Endothelial cell of umbilical vein (primary cell): ENCODE measurements around the gene ATXN10. TPM values are rescaled to one million over a fixed set of nuclear protein-coding genes. Genes with fewer than 3 reads are reported as not detected.

Source experiments
- BruUV-seq: library from RNA; stranded (reverse); fragments of 400-500 nt; replicated peaks from 2 replicates; lab custom pipeline; 2021; lab: Mats Ljungman, UMichigan
- CTCF ChIA-PET: fragments of 300-600, 350-600 bp; sonication (Branson Sonifier 250); formaldehyde crosslinking; loops from one replicate; lab custom pipeline; 2021; ENCODE audit warnings: antibody characterized with exemption, inconsistent platforms; lab: Charles Lee
- POLR2A ChIA-PET: fragments of 300-600, 350-600 bp; sonication (Branson Sonifier 250); formaldehyde crosslinking; loops from one replicate; lab custom pipeline; 2021; ENCODE audit warnings: antibody characterized with exemption, inconsistent platforms; lab: Charles Lee
- DNase-seq: peaks from one replicate; pipeline ENCODE4 v3.0.0-alpha.2; 2011; ENCODE audit warnings: low read depth, low spot score
- FAIRE-seq: peaks from 2 replicates; lab custom pipeline; 2011; peaks lifted over from hg19 to GRCh38; lab: Jason Lieb, UNC
- H2AFZ ChIP-seq: 2 replicates; pipeline ENCODE4 v1.6.0; 2012; ENCODE audit warnings: low read depth, low read length, control low read depth, inconsistent platforms
- H3K27ac ChIP-seq: 2 replicates; pipeline ENCODE4 v1.5.1; 2011; ENCODE audit warnings: low read depth, mild to moderate bottlenecking, control low read depth, low read length, moderate library complexity; ENCODE audit not compliant: insufficient read depth
- H3K27me3 ChIP-seq, 2 experiments: 2 replicates each; pipeline versions ENCODE4 v1.6.0 to v1.6.1; 2011; ENCODE audit warnings: low read length in 2 of 2, mixed read lengths in 1 of 2; ENCODE audit not compliant: control insufficient read depth in 2 of 2, insufficient read depth in 2 of 2
- H3K36me3 ChIP-seq, 2 experiments: 2 replicates in 1 of 2; 3 replicates in 1 of 2; pipeline ENCODE4 v1.5.1; 2011; ENCODE audit warnings: low read length in 2 of 2, mild to moderate bottlenecking in 1 of 2, moderate library complexity in 1 of 2; ENCODE audit not compliant: control insufficient read depth in 2 of 2, insufficient read depth in 2 of 2; ENCODE audit errors: extremely low read depth in 1 of 2
- H3K4me1 ChIP-seq: 3 replicates; pipeline ENCODE4 v1.5.1; 2011; ENCODE audit warnings: mild to moderate bottlenecking, low read length; ENCODE audit not compliant: control insufficient read depth, insufficient read depth; ENCODE audit errors: extremely low read depth
- H3K4me2 ChIP-seq: 2 replicates; pipeline ENCODE4 v1.6.1; 2011; ENCODE audit warnings: low read length, control low read depth, mixed read lengths; ENCODE audit not compliant: insufficient read depth
- H3K4me3 ChIP-seq, 3 experiments: fragments of 200-600 bp in 1 of 3; sonication (generic), shearing (Covaris generic) in 1 of 3; replicated peaks in 1 of 3; 2 replicates each; pipeline ENCODE4 v1.5.1; 2011 to 2016; ENCODE audit warnings: control low read depth in 3 of 3, low read length in 3 of 3, mild to moderate bottlenecking in 2 of 3, inconsistent platforms in 1 of 3, low read depth in 1 of 3, moderate library complexity in 1 of 3; ENCODE audit not compliant: insufficient read depth in 1 of 3
- H3K79me2 ChIP-seq: 2 replicates; pipeline ENCODE4 v1.6.0; 2012; ENCODE audit warnings: low read length, inconsistent platforms; ENCODE audit not compliant: control insufficient read depth, insufficient read depth
- H3K9ac ChIP-seq: replicated peaks from 2 replicates; pipeline ENCODE3; 2011; ENCODE audit warnings: low read length, control low read depth; ENCODE audit not compliant: insufficient read depth; ENCODE audit errors: extremely low read depth
- H3K9me1 ChIP-seq: replicated peaks from 3 replicates; pipeline ENCODE4 v1.6.0; 2011; ENCODE audit warnings: mild to moderate bottlenecking, low read length; ENCODE audit not compliant: control insufficient read depth, insufficient read depth; ENCODE audit errors: extremely low read depth
- H3K9me3 ChIP-seq: replicated peaks from 2 replicates; pipeline ENCODE4 v1.5.1; 2012; ENCODE audit warnings: low read length, inconsistent platforms; ENCODE audit not compliant: control insufficient read depth, insufficient read depth
- H4K20me1 ChIP-seq: replicated peaks from 2 replicates; pipeline ENCODE3; 2011; ENCODE audit warnings: mild to moderate bottlenecking, low read length; ENCODE audit not compliant: control insufficient read depth, insufficient read depth; ENCODE audit errors: extremely low read depth
- EZH2 ChIP-seq: IDR thresholded peaks from 2 replicates; pipeline ENCODE4 v1.6.1; 2012; ENCODE audit warnings: borderline replicate concordance, low read depth, mild to moderate bottlenecking, moderate library complexity, low read length, inconsistent platforms; ENCODE audit not compliant: severe bottlenecking
- FOS ChIP-seq: IDR thresholded peaks from 2 replicates; pipeline ENCODE4 v1.6.1; 2011; ENCODE audit warnings: mild to moderate bottlenecking, low read length, moderate library complexity, borderline replicate concordance; ENCODE audit not compliant: insufficient read depth
- GATA2 ChIP-seq: IDR thresholded peaks from 2 replicates; pipeline ENCODE4 v1.7.0; 2011; ENCODE audit warnings: low read depth, mild to moderate bottlenecking, moderate library complexity, mixed read lengths, low read length; ENCODE audit not compliant: insufficient read length, insufficient read depth
- JUN ChIP-seq: IDR thresholded peaks from 2 replicates; pipeline ENCODE4 v1.6.1; 2011; ENCODE audit warnings: borderline replicate concordance, low read depth; ENCODE audit not compliant: insufficient read length, insufficient read depth
- MYC ChIP-seq: IDR thresholded peaks from one replicate; pipeline ENCODE4 v1.6.1; 2011; ENCODE audit warnings: mild to moderate bottlenecking, low read depth, low read length
- POLR2A ChIP-seq: IDR thresholded peaks from 2 replicates; pipeline ENCODE4 v1.6.1; 2012; ENCODE audit warnings: low read depth, mild to moderate bottlenecking, control low read depth, low read length
- POLR2AphosphoS5 ChIP-seq: IDR thresholded peaks from 2 replicates; pipeline ENCODE4 v1.6.1; 2012; ENCODE audit warnings: low read depth, mild to moderate bottlenecking, control low read depth, low read length, moderate library complexity; ENCODE audit not compliant: insufficient read depth
- dilution Hi-C: fragments of 300-500 bp; cut with MboI; formaldehyde crosslinking; loops from one replicate; pipeline ENCODE4 v1.15.0; 2019; ENCODE audit warnings: low sequenced_read_pairs; ENCODE audit not compliant: extremely low pct_ligation_motif_present
- intact Hi-C: fragments of 100-400 bp; cut with micrococcal nuclease; formaldehyde crosslinking; loops from one replicate; pipeline ENCODE4 v1.10.0; 2022
- polyA plus RNA-seq, 4 experiments: library from polyadenylated mRNA; depleted of rRNA in 3 of 4; stranded (reverse) in 3 of 4; unstranded in 1 of 4; fragments of >200 nt; gene quantifications; 2 replicates each; pipeline versions ENCODE4 v1.2.1 to v1.2.3, GENCODE V29; 2011 to 2012; ENCODE audit warnings: missing spikeins in 1 of 4
- total RNA-seq: library from RNA; stranded (reverse); gene quantifications from 2 replicates; pipeline ENCODE4 v1.2.3, GENCODE V29; 2021
- TF ChIP-seq, protein P1 (sequence below): IDR thresholded peaks from 2 replicates; pipeline ENCODE4 v1.6.1; 2011; ENCODE audit not compliant: insufficient read depth, insufficient read length
- TF ChIP-seq, protein P2 (sequence below), 2 donors: IDR thresholded peaks; 1 replicate in 1 of 2; 2 replicates in 1 of 2; pipeline ENCODE4 v1.5.1; 2011; ENCODE audit warnings: low read length in 2 of 2, mild to moderate bottlenecking in 2 of 2, moderate library complexity in 2 of 2, control low read depth in 1 of 2, inconsistent platforms in 1 of 2, low read depth in 1 of 2; ENCODE audit not compliant: insufficient read depth in 1 of 2; ENCODE audit errors: extremely low read depth in 1 of 2

The ATXN10 gene
- total and polyA plus RNA-seq, 2 donors (not counting 3 experiments of a cell fraction or from before 2014, with no cell fraction given): 73.2 to 91.9 TPM

DNA sequence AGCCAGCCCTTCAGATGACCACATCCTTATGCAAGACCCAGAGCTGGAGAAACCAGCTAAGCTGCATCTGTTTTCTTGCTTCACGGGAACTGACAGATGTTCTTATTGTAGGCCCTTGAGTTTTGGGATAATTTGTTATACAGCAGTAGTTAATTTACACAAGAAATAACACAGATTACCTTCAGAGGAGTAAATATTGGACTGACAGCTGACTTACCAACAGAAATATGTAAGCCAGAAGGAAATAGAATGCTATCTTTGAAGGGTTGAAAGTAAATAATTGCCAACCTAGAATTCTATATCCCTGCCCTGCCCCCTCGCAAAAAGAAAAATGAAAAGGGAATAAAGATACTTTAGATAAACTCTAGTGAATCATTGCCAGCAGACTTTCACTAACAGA, 181.2 kb downstream of the ATXN10 start:
- no TSS peak for BruUV-seq
- Histone ChIP-seq H3K9me1 (no peaks in the 10 kb centered on the region), H3K4me3 (no peak overlapping the region), H2AFZ (no peak overlapping the region), H3K36me3 (peaks cover 2 to 3% of the 10 kb centered on the region in 2 experiments), H3K9ac (no peak overlapping the region), H3K9me3 (peaks cover 3% of the 10 kb centered on the region), H3K4me2 (no peak overlapping the region), H3K79me2 (no peaks in the 10 kb centered on the region), H3K27ac (no peak overlapping the region), H3K4me1 (no peaks in the 10 kb centered on the region), H3K27me3 (no peaks in the 10 kb centered on the region), H4K20me1 (no peaks in the 10 kb centered on the region)
- POLR2A ChIA-PET: no interaction called here
- TF ChIP-seq EZH2 (no peak), FOS (no peak), POLR2AphosphoS5 (no peak), GATA2 (no peak), JUN (no peak), MYC (no peak), POLR2A (no peak)
- TF ChIP-seq, protein P1, sequence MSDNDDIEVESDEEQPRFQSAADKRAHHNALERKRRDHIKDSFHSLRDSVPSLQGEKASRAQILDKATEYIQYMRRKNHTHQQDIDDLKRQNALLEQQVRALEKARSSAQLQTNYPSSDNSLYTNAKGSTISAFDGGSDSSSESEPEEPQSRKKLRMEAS: no peak
- TF ChIP-seq, protein P2, sequence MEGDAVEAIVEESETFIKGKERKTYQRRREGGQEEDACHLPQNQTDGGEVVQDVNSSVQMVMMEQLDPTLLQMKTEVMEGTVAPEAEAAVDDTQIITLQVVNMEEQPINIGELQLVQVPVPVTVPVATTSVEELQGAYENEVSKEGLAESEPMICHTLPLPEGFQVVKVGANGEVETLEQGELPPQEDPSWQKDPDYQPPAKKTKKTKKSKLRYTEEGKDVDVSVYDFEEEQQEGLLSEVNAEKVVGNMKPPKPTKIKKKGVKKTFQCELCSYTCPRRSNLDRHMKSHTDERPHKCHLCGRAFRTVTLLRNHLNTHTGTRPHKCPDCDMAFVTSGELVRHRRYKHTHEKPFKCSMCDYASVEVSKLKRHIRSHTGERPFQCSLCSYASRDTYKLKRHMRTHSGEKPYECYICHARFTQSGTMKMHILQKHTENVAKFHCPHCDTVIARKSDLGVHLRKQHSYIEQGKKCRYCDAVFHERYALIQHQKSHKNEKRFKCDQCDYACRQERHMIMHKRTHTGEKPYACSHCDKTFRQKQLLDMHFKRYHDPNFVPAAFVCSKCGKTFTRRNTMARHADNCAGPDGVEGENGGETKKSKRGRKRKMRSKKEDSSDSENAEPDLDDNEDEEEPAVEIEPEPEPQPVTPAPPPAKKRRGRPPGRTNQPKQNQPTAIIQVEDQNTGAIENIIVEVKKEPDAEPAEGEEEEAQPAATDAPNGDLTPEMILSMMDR (IDR thresholded peaks at IDR 0.05; ENCODE audit: extremely low read depth in 1 of 2, insufficient read depth in 1 of 2, low read depth in 1 of 2, low read length in 2 of 2): no peak
- CTCF ChIA-PET: no interaction called here
- intact Hi-C loops: no loop called here
- dilution Hi-C loops: no loop called here
- no peak for FAIRE-seq
- no peak for DNase-seq
